Measurements from ENCODE around the gene IFIT1B.
"Not testable (repeated sequence)": the region's sequence is repeated elsewhere in the genome, so short reads cannot be mapped to it uniquely, and the experiment has no call there.

The IFIT1B gene, protein sequence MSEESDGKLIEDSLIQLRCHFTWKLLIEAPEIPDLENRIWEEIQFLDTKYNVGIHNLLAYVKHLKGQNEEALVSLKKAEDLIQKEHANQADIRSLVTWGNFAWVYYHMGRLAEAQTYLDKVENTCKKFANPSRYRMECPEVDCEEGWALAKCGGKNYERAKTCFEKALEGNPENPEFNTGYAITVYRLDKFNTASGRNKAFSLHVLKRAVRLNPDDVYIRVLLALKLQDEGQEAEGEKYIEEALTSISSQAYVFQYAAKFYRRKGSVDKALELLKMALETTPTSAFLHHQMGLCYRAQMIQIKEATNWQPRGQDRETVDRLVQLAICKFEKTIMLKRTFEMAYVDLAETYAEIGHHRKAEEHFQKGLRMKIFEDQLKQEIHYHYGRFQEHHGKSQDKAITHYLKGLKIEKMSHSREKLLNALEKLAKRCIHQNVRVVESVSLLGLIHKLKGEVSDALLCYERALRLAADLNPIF

DNA sequence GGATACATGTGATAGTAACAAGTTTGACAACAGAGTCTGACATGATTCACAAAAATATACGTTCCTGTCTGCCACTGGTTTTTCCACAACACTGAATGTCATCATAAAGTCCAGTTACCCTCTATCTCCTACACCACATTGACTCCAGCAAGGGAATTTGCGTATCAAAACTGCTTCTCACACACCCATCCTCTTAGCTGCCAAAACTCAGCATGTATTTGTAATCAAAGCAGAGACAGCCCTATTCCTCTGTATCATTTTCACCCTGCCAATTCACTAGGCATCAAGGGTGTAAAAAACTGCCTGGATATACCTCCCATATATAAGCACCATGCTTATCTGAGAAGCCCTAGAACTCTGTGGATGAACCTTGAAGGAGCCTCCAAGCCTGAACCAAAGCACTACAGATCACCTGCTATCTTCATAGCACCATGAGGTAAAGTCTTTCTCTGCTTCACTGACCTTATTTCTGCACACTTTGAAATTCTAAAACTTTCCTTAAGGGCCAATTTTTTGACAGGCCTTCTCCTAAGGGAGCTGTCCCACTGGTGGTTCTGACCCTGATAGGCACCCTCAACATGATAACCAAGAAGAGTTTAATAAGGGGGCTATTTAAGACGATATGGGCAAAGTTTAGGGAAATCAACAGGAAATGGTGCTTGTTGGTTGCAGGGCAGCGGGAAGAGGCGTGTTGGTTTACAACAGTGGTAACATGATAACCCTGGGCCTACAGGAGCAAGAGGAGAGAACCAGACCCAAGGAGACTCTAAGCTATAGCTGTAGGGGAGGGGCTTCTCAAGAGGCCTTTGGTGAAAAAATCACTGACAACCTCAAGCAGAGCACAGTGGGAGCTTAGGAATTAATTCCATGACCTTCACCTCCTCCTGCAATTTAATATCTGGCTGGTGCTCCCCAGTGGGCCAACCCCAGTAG, at the start of gene IFIT1B:
IFIT1B (plus strand) TSS at position 352 of the 933 bp plus-strand sequence; CDS start at position 432, 80 bp downstream.
- no peak for DNase-seq (ENCODE audit: low read depth in 3 of 3, low spot score in 1 of 3)

DNA sequence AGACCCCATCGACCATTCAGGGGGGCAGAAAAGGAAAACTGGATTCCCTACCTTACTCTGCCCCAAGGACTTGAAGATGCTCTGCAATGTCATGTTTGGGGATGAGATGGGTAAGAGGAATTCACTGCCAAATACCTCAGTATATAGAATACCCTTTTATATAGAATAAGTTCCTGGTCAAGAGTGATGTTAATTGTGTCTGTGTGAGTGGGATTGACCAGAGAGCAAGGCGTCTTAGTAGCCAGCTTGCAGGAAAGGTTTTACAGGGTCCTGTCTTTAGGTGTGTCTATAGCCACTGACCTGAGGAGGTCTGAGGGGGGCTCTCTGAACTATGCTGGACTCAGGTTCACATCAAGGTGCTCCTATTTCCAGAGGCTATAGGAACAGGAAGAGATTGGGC, 48.7 kb upstream of the IFIT1B start:
- no peak for DNase-seq (ENCODE audit: low read depth in 3 of 3, low spot score in 1 of 3)

DNA sequence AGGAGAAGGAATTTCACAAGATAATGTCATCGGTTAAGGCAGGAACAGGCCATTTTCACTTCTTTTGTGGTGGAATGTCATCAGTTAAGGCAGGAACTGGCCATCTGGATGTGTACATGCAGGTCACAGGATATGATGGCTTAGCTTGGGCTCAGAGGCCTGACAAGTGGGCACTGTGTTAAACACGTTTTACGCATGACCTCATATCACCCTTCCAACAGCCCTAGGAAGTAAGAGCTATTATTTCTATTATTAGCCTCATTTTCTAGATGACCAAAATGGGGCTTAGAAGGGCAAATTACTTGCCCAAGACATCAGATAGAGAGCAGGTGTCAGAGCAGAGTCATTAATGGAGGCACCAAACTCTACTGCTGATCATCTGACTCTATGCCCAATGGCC, 47.8 kb upstream of the IFIT1B start:
- not testable (repeated sequence) for DNase-seq (ENCODE audit: low read depth in 3 of 3, low spot score in 1 of 3)

DNA sequence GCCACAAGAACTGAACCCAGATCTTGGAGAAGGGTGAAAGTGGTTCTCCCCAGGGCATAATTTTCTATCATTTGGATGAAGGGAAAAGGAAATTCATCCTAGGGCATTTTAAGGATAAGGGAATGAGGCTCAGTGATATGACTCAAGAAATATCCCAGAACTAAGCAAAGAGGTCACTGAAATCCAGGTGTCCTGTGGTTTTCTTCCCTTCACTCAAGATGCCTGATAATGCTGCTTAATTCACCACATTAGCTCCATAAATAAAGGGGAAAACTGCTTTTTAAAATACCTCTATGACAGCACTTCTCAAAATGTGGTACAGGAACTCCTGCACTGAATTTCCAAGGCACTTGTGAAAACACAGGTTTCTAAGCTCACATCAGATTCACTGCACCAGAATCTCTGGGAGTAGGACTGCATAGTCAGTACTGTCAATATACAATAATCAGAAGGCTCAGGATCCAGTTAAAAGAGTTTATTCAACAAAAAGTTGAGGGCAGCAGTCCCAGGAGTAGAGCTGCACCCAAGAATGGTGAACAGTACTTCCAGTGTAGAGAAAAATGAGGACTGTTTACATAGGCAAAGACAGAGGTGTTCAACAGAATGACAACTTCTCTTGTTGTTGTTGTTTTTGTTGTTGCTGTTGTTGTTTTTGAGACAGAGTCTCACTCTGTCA, 47.2 kb upstream of the IFIT1B start:
- no peak for DNase-seq (ENCODE audit: low read depth in 3 of 3, low spot score in 1 of 3)

DNA sequence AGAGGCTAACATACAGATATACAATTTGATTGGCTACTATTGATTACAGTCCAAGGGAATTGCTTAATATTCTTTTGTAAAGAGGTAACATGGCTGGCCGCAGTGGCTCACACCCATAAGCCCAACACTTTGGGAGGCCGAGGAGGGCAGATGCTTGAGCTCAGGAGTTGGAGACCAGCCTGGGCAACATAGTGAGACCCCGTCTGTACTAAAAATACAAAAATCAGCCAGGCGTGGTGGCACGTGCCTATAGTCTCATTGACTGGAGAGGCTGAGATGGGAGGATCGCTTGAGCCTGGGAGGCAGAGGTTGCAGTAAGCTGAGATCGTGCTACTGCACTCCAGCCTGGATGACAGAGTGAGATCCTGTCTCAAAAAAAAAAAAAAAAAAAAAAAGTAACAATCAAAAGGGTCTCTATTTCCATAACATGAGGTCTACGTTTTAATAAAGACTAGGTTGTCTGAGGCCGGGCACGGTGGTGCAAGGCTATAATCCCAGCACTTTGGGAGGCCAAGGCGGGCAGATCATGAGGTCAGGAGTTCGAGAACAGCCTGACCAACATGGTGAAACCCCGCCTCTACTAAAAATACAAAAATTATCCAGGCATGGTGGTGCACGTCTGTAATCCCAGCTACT, 46.3 kb upstream of the IFIT1B start:
- not testable (repeated sequence) for DNase-seq (ENCODE audit: low read depth in 3 of 3, low spot score in 1 of 3)

DNA sequence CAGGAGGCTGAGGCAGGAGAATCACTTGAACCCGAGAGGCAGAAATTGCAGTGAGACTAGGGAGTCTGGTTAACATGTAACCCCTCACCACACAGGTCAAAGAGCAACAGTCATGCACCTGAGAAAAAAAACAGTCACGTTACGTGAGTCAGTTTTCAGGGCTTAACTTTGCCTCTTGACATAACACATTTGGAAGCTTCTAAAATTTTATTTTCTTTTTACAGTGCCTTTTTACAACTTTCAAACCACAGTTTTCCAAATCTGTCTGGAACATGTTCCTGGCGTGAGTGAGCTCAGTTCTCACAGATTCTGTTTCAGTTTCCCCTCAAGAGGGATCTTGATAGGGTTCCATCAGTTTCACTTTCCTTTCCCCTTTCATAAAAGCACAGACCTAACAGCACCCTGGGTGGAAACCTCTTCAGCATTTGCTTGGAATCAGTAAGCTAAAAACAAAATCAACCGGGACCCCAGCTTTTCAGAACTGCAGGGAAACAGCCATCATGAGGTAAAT, 45.7 kb upstream of the IFIT1B start:
- no peak for DNase-seq (ENCODE audit: low read depth in 3 of 3, low spot score in 1 of 3)

DNA sequence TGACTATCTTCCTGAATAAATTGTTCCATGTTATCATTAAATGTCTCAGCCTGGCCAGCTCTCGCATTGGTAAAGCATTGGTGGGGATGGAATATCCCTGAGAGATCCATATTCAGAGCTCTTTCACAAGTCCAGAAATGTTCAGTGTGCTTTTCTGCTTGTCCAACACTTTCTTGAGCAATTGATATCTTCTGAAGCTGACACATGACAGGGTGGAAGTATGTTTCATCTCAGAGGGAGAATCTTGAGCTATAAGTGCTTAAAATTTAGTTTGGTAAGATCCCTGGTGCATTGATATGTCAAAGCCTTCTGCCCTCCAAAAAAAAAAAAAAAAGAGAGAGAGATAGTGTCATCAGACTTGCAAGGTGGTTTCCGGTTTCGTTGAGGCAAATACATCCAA, 42.6 kb upstream of the IFIT1B start:
- no peak for DNase-seq (ENCODE audit: low read depth in 3 of 3, low spot score in 1 of 3)

DNA sequence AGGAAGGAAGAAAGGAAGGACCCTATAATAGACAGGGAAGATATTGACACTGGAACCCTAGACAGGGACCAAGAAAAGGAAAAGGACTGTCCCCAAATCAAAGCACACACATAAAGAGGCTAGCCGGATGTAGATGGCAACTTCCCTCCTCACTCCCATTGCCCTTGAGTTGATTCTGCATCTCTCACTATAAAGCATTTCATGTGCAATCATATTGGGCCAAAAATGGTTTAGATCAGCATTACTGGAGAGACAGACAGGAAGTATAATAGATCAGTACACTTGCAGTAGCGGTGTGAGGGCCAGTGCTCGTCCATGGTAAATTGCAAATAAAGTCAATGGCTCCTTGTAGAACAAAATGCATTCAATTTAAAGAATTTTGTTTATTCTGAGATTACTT, 41.6 kb upstream of the IFIT1B start:
- no peak for DNase-seq (ENCODE audit: low read depth in 3 of 3, low spot score in 1 of 3)

DNA sequence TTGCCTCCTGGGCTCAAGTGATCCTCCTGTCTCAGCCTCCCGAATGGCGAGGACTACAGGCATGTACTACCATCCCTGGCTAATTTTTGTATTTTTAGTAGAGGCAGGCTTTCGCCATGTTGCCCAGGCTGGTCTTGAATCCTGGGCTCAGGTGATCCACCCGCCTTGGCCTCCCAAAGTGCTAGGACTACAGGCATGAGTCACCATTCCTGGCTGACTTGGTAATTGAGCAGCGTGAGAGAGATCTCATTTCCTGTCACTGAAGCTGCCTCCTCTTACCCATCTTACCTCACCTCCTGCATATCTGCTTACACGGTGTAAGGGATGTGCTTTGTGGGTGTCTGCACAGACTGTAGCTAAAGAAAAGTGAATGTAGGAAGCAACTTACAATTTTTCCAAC, 40.4 kb upstream of the IFIT1B start:
- no peak for DNase-seq (ENCODE audit: low read depth in 3 of 3, low spot score in 1 of 3)

DNA sequence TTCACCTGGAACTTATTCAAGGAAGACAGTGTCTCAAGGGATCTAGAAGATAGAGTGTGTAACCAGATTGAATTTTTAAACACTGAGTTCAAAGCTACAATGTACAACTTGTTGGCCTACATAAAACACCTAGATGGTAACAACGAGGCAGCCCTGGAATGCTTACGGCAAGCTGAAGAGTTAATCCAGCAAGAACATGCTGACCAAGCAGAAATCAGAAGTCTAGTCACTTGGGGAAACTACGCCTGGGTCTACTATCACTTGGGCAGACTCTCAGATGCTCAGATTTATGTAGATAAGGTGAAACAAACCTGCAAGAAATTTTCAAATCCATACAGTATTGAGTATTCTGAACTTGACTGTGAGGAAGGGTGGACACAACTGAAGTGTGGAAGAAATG, 39.1 kb upstream of the IFIT1B start:
- no peak for DNase-seq (ENCODE audit: low read depth in 3 of 3, low spot score in 1 of 3)

DNA sequence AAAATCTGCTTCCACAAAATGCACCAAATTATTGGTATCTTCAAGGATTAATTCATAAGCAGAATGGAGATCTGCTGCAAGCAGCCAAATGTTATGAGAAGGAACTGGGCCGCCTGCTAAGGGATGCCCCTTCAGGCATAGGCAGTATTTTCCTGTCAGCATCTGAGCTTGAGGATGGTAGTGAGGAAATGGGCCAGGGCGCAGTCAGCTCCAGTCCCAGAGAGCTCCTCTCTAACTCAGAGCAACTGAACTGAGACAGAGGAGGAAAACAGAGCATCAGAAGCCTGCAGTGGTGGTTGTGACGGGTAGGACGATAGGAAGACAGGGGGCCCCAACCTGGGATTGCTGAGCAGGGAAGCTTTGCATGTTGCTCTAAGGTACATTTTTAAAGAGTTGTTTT, 38.0 kb upstream of the IFIT1B start:
- no peak for DNase-seq (ENCODE audit: low read depth in 3 of 3, low spot score in 1 of 3)

DNA sequence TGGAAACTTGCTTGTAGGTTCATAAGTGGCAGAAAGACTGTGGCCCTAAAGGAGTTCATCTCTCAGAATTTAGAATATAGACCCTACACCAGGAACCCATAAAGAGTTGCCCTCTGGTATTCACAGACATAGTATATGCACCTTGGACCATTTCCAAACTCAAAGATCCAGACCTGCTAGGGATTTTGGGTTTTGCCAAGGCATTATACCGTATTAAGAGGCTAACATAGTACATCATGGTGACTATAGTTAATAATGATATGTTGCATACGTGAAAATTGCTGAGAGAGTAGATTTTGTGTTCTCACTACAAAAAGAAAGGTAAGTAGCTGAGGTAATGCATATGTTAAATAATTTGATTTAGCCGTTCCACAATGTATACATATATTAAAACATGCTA, 36.2 kb upstream of the IFIT1B start:
- DNase-seq (ENCODE audit: low read depth in 3 of 3, low spot score in 1 of 3) = no peak

DNA sequence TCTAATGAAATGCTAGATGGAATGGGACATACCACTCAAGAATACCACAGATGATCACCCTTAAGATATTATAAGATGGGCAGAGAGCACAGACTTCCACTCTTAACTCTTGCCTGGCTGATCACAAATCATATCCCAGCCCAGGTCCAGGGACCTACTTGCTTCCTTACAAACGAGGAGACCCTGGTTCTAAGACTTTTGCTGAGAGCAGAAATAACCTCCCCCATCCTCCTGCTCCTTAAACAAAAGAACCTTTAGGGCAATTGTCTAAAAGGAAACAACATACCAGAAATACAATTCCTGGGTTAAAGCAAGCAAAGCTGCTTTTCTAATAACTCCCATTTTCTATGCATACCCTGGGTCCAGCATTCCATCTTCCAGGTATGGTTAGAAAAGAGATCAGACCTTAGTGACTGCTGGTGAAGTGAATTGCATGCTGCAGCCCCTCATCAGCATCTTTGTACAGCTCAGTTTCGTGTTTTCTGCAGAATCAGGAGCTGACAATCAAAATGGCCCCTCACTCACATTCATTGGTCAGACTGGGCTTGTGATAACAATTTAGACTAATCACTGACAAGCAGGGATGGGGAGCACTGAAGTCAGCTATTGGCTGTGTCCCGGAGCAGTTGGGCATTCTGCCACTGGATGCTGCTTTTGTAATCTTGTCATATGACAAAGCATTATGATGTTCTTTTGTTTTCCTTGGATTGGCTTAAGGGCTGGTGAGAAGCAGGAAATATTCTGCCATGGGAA, 35.5 kb upstream of the IFIT1B start:
- no peak for DNase-seq (ENCODE audit: low read depth in 3 of 3, low spot score in 1 of 3)

DNA sequence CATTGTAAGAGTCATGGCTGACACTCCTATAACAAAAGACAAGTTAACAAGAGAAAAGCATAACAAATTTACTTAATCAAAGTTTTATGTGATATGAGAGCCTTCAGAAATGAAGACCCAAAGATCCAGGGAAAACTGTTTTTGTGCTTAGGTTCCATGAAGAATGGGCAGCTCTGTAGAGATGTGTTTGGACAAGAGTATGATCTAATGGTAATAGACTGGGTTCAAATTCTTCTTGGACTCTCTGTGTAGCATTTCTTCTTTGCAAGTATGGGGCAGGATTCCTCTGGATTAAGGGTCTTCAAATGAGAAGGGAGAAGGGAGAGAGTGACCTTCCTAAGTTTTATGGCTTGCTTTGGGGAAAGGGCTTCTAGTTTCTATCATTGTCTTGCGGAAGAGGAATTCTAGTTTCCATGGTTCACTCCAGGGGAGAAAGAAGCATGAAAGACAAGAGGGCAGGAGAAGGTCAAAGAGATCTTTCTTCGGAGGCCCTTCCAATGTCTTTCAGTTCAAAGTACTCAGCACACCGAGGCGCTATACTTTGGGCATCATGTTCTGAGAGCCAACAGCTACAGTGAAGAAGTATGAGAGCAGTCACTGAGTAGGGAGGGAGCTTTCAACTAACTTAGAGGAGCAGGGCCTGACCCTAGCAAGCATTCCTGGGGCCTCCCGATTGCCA, 34.6 kb upstream of the IFIT1B start:
- DNase-seq (ENCODE audit: low read depth in 3 of 3, low spot score in 1 of 3) = no peak

DNA sequence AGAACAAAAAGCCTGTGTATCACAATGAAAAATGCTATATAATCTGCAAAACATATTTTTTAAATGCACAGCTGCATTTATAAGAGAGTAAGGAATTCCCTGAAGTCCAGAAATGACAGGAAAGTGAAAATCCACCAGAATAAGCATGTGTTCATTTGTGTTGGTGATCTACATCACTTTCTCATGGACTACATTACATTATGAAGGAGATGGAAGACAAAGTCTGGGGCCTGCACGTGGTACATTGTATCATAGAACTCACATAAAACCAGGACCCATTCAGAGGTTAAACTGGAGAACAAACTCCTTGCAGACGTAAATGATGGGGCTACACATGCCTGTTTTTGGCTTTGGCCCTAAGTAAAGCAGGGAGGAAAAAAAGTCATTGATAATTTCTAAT, 33.7 kb upstream of the IFIT1B start:
- DNase-seq (ENCODE audit: low read depth in 3 of 3, low spot score in 1 of 3) = no peak

DNA sequence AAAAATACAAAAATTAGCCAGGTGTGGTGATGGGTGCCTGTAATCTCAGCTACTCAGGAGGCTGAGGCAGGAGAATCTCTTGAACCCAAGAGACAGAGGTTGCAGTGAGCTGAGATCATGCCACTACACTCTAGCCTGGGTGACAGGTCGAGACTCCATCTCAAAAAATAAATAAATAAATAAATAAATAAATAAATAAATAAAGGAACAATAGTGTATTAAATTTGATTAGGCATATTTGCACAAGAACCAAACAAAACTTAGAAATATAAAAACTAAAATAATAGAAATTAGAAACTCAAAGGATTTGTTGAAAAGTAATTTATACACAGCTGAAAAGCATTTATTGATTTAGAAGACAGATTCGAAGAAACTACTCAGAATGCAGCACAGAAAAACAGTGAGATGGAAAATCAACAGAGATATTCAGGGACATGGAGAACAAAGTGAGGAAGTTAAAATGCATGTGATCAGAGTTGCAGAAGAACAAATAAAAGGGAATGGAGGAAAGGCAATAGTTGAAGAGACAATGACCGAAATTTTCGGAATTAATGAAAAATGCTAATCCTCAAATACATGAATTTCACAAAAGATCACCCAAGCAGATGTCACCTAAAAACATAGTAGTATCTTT, 32.4 kb upstream of the IFIT1B start:
- no peak for DNase-seq (ENCODE audit: low read depth in 3 of 3, low spot score in 1 of 3)

DNA sequence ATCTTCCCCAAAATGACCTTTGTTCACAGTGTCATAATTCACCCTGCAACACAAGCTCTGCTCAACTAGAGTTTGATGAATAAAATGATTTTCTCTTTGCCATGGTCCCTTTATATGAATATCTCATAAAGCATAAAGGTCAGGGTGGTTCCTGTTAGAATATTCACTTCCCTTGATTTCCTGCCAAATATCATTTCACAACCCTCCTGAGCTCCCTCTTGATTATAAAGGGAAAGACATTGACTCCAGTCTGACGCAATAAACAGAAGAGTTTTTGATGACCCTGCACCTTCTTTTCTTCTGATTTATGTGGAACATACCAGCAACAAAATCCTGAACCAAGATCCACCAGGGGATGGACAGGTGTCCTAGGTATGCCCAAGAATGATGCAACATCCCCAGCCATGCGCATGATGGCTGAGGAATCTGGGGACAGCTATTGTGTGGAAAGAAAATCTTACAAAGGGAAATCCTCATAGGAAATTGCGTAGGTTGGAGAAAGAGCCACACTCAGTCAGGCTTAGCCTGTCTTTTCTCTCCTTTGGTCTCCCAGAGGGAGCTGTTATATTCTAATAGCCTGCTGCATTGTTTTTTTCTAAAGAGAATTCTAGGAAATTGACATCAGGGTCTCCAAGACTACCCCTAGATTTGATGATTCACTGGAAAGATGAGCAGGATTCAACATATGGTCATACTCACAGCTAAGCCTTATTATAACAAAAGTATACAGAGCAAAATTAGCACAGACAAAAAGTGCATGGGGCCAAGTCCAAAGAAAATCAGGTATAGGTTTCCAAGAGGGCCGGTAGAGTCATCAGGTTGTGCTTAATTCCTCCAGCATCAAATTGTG, 31.2 kb upstream of the IFIT1B start:
- no peak for DNase-seq (ENCODE audit: low read depth in 3 of 3, low spot score in 1 of 3)
